Tibial artery (tissue), 4 donors: ENCODE data around the gene UPK1B.

ENCODE experiments used
- DNase-seq, 2 donors: peaks; one replicate each; pipeline ENCODE4 v3.0.0-alpha.2; 2019
- H3K27ac ChIP-seq, 2 donors: fragments of 200-600 bp; sonication (generic) in 1 of 2; 1 replicate in 1 of 2; 2 replicates in 1 of 2; pipeline ENCODE4 v1.5.1; 2018 to 2019; ENCODE audit warnings: mild to moderate bottlenecking in 1 of 2
- H3K27me3 ChIP-seq, 2 donors: fragments of 200-600 bp; sonication (generic) in 1 of 2; one replicate each; pipeline versions ENCODE4 v1.5.1 to v1.6.0; 2016 to 2019
- H3K36me3 ChIP-seq, 3 donors: fragments of 200-600 bp; sonication (generic) in 2 of 3; one replicate each; pipeline ENCODE4 v1.5.1; 2016 to 2019; ENCODE audit warnings: mild to moderate bottlenecking in 2 of 3
- H3K4me1 ChIP-seq, 4 donors: fragments of 200-600 bp; sonication (generic) in 2 of 4; 1 replicate in 3 of 4; 2 replicates in 1 of 4; pipeline ENCODE4 v1.5.1; 2016 to 2019
- H3K4me3 ChIP-seq, 2 donors: fragments of 200-600 bp; sonication (generic) in 1 of 2; 1 replicate in 1 of 2; 2 replicates in 1 of 2; pipeline ENCODE4 v1.5.1; 2018 to 2019; ENCODE audit warnings: mild to moderate bottlenecking in 2 of 2
- H3K9me3 ChIP-seq, 3 donors: fragments of 200-600 bp; sonication (generic) in 1 of 3; one replicate each; pipeline ENCODE4 v1.5.1; 2016 to 2019
- intact Hi-C: fragments of 100-400 bp; cut with DNase I; formaldehyde crosslinking; loops from one replicate; pipeline ENCODE4 v1.15.0; 2023; ENCODE audit warnings: low total_unique reads
- TF ChIP-seq, protein P1 (sequence below), 2 experiments: fragments of 200-600 bp in 1 of 2; fragments of 450-650 bp in 1 of 2; IDR thresholded peaks; one replicate each; pipeline ENCODE4 v1.5.1; 2017 to 2019; ENCODE audit warnings: antibody characterized with exemption in 2 of 2, mild to moderate bottlenecking in 1 of 2, moderate library complexity in 1 of 2

Gene UPK1B

DNA sequence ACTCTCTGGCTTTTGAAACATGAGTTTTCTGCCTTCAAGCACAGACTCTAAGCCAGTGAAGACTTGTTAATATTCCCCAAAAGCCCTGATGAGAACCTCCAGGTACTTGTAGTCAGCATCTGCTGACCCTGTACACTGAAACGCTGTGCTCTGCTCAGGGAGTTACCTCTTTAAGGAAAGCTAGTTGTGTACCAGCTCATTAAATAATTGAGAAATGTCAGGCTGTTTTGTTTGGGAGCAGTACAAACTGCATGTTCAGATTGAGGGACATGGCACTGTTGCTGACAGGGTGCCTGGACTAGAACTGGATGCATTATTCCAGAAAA is 21.7 kb downstream of the UPK1B start:
- no peaks in the 10 kb centered on the region for H3K27me3 ChIP-seq
- TF ChIP-seq, protein P1, sequence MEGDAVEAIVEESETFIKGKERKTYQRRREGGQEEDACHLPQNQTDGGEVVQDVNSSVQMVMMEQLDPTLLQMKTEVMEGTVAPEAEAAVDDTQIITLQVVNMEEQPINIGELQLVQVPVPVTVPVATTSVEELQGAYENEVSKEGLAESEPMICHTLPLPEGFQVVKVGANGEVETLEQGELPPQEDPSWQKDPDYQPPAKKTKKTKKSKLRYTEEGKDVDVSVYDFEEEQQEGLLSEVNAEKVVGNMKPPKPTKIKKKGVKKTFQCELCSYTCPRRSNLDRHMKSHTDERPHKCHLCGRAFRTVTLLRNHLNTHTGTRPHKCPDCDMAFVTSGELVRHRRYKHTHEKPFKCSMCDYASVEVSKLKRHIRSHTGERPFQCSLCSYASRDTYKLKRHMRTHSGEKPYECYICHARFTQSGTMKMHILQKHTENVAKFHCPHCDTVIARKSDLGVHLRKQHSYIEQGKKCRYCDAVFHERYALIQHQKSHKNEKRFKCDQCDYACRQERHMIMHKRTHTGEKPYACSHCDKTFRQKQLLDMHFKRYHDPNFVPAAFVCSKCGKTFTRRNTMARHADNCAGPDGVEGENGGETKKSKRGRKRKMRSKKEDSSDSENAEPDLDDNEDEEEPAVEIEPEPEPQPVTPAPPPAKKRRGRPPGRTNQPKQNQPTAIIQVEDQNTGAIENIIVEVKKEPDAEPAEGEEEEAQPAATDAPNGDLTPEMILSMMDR (IDR thresholded peaks at IDR 0.05) = no peak
- no peaks in the 10 kb centered on the region for H3K36me3 ChIP-seq
- H3K27ac ChIP-seq = no peak overlapping the region
- H3K4me1 ChIP-seq = no peaks in the 10 kb centered on the region
- H3K4me3 ChIP-seq = no peak overlapping the region
- intact Hi-C loops = no loop called here
- no peaks in the 10 kb centered on the region for H3K9me3 ChIP-seq
- DNase-seq = no peak

DNA sequence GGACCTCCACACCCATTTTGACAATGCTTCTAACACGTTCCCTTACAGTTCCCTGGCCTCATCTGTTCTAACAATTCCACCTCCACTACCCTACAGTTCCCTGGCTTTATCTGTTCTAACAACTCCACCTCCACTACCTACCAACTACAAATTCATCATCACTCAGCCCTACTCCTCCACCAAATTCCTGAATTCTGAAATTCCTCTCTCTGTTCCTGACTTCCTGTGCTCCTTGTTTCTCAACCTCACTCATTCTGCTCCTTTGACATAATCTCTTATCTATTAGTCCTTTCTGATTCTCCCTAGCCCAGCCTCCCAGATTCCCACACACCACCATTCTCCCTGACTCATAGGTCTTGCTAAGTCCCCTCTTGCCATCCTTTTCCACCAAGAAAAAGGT is 22.5 kb downstream of the UPK1B start:
- Histone ChIP-seq H3K9me3 (no peaks in the 10 kb centered on the region), H3K36me3 (no peaks in the 10 kb centered on the region), H3K27ac (no peak overlapping the region), H3K27me3 (no peaks in the 10 kb centered on the region), H3K4me3 (no peak overlapping the region), H3K4me1 (no peaks in the 10 kb centered on the region)
- intact Hi-C loops = no loop called here
- TF ChIP-seq, protein P1 (IDR thresholded peaks at IDR 0.05) = no peak
- no peak for DNase-seq

DNA sequence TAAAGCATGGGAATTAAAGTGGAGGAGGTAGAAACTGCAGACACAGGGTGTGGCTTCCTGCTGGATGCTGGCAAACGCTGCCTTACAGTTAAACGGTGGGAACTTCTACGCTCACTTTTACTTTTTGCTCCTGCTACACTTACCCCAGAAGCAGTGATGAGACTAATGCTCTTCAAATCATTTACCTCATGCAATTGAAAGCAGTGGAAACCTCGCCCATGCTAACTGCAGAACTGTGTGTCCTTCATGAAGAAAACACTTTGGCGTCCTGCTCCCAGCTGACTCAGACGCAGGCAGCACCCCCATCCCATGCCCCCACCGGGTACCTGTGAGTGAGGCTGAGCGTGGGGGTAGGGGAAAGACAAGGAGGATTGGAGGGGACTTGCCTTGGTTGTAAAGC is 31.8 kb downstream of the UPK1B start:
- intact Hi-C loops = loop anchor here (5.0 kb wide), 1 partner anchor 242 kb away; no protein-coding TSS in a partner anchor
- H3K4me3 ChIP-seq = no peak overlapping the region

DNA sequence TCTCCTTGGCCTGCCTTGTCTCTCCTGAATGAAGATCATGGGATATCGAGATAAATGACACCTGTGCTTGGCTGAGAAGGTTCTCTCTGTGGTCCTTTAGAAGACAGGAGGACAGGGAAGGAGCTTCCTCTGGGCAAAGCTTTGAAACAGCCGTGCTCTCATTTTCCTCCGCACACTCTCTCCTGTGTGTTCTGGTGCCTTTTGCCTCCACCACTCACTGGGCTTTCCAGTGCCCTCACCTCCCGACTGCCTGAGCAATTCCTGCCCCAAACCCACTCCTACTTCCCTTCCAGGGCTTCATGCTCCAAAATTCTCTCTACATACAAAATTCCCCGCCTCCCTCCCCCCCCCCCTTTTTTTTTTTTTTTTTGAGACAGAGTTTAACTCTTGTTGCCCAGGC is 32.3 kb downstream of the UPK1B start:
- no peak overlapping the region for H3K27ac ChIP-seq
- intact Hi-C loops = loop anchor here (5.0 kb wide), 1 partner anchor 242 kb away; no protein-coding TSS in a partner anchor
- peaks cover 0 to 27% (median 15%) of the 10 kb centered on the region in 3 donors for H3K36me3 ChIP-seq
- H3K4me1 ChIP-seq = no peaks in the 10 kb centered on the region
- H3K27me3 ChIP-seq = no peaks in the 10 kb centered on the region
- no peaks in the 10 kb centered on the region for H3K9me3 ChIP-seq
- TF ChIP-seq, protein P1 (IDR thresholded peaks at IDR 0.05) = no peak
- no peak for DNase-seq
- H3K4me3 ChIP-seq = no peak overlapping the region

More for the DNA sequence above, 31.8 kb downstream of the UPK1B start:
- Histone ChIP-seq H3K27me3 (no peaks in the 10 kb centered on the region), H3K9me3 (no peaks in the 10 kb centered on the region), H3K36me3 (peaks cover 0 to 22% (median 10%) of the 10 kb centered on the region in 3 donors), H3K4me1 (no peaks in the 10 kb centered on the region), H3K27ac (no peak overlapping the region)
- TF ChIP-seq, protein P1 (IDR thresholded peaks at IDR 0.05) = no peak
- no peak for DNase-seq

DNA sequence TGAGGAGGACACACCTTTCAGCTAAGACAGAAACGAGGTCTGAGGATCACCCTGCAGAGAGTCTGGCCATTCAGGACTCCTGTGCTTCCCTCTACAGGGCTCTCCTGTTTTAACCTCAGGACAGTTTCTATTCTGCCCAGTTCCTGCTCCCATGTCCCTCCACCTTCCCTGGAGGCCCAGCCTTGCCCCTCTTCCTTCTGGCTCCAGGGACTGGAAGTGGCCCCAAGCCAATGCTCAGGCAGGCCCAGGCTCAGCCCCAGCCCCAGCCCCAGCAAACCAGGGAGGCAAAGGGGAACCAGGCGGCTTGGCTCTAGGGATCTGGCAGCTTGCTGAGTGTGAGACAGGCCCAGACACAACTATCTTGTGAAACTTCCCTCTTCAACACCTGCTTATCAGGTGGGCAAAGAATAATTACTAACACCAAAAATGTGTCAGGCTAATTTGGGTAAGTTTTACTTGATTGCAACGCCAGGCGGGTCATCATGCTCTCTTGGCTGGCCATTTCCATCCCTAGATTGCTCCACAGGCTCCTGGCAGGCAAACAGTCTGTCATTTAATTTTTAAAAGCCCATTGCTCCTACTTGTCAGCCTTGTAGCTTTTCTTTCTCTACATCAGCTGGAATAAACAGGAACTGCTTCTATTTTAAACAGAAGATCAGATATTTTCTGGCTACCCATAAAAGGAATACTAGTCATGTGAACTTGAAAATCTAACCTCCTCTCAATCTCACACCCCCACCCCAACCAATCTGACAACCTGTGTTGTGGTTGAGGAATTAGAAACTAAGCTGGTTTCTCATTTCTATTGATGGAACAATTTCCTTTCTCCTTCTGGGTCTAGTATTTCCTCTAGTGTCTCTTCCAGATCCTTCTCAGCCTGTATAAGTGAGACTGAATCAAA is 33.5 kb downstream of the UPK1B start:
- TF ChIP-seq, protein P1 (IDR thresholded peaks at IDR 0.05) = no peak
- Histone ChIP-seq H3K4me3 (no peak overlapping the region), H3K27me3 (no peaks in the 10 kb centered on the region), H3K36me3 (peaks cover 6 to 39% (median 25%) of the 10 kb centered on the region in 3 donors), H3K4me1 (no peaks in the 10 kb centered on the region), H3K9me3 (no peaks in the 10 kb centered on the region), H3K27ac (no peak overlapping the region)
- DNase-seq = no peak
- intact Hi-C loops = loop anchor here (5.0 kb wide), 1 partner anchor 240 kb away; no protein-coding TSS in a partner anchor
